H1 (cell line): ENCODE measurements around the gene KRTAP4-7. TPM values are rescaled to one million over a fixed set of nuclear protein-coding genes. Genes with fewer than 3 reads are reported as not detected.

Source experiments
- CTBP2 ChIP-seq: IDR thresholded peaks from 2 replicates; pipeline ENCODE4 v1.7.0; 2011; ENCODE audit warnings: borderline replicate concordance, mild to moderate bottlenecking, moderate library complexity, mixed read lengths, low read length; ENCODE audit not compliant: insufficient read depth, insufficient read length
- EGR1 ChIP-seq: IDR thresholded peaks from 2 replicates; pipeline ENCODE4 v1.6.1; 2011; ENCODE audit warnings: low read depth, low read length, borderline replicate concordance
- RAD21 ChIP-seq, 2 experiments: IDR thresholded peaks in 1 of 2; conservative IDR thresholded peaks in 1 of 2; 2 replicates each; pipeline ENCODE4 v1.6.1; 2011; ENCODE audit warnings: low read depth in 2 of 2, low read length in 2 of 2, improper control_type of control experiment in 1 of 2, inconsistent platforms in 1 of 2, mild to moderate bottlenecking in 1 of 2, moderate library complexity in 1 of 2
- SAP30 ChIP-seq: fragments of 300-600 bp; sonication (generic); IDR thresholded peaks from 2 replicates; pipeline ENCODE4 v1.7.1; 2012; ENCODE audit warnings: low read length, moderate library complexity, mild to moderate bottlenecking, inconsistent platforms; ENCODE audit not compliant: insufficient read depth, insufficient replicate concordance
- polyA plus RNA-seq, 7 experiments: library from polyadenylated mRNA; depleted of rRNA in 3 of 7; stranded (reverse) in 5 of 7; unstranded in 2 of 7; fragments of >200 nt in 5 of 7; fragments of 200-250 nt in 2 of 7; gene quantifications; 1 replicate in 5 of 7; 2 replicates in 1 of 7; 4 replicates in 1 of 7; pipeline versions ENCODE4 v1.2.1 to v1.2.3, GENCODE V29; 2011 to 2013; ENCODE audit warnings: missing spikeins in 2 of 7, mixed read lengths in 2 of 7
- total RNA-seq: library from RNA; stranded (reverse); fragmentation: NEBNext Ultra II Directional; extraction: Animal tissue kit (Norgen Biotek cat#: 25700); gene quantifications from 2 replicates; pipeline ENCODE4 v1.2.1, GENCODE V29; 2021

The KRTAP4-7 gene
- total and polyA plus RNA-seq, 2 of the 8 experiments (the other 6 are each of a cell fraction or from before 2014, with no cell fraction given) = not detected

DNA sequence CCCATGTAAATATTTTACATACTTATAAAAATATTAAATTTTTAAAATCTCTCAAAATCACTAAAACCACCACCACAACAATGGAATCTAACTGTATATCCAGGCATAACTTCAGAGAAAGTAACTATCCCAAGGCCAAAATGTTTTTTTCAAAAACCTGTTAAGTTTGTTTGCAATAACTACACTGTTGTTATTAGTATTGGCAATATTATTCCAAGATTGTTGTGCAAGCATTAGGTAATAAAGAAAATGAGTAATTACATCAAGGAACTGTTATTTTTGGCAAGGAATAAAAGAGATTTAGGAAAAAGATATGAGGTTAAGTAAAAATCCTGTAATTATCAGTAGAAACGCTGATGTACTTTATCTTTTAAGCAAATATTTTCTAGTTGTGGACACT, 43.4 kb downstream of the KRTAP4-7 start (continued):
- TF ChIP-seq CTBP2 (no peak), EGR1 (no peak), SAP30 (no peak), RAD21 (IDR thresholded peaks at IDR 0.05 in 1 of 2, conservative IDR thresholded peaks at IDR 0.05 in 1 of 2; ENCODE audit: low read depth in 2 of 2, low read length in 2 of 2) (no peak)
